SK-N-DZ (cell line): ENCODE data around the gene GDF10.

Experiments used
- DNase-seq: peaks from one replicate; pipeline ENCODE4 v3.0.0-alpha.2; 2015; ENCODE audit warnings: low spot score

The GDF10 gene

GRCh38 chr10:47314416-47314970 is 14.5 kb downstream of the GDF10 start:
- no peak for DNase-seq

DNA sequence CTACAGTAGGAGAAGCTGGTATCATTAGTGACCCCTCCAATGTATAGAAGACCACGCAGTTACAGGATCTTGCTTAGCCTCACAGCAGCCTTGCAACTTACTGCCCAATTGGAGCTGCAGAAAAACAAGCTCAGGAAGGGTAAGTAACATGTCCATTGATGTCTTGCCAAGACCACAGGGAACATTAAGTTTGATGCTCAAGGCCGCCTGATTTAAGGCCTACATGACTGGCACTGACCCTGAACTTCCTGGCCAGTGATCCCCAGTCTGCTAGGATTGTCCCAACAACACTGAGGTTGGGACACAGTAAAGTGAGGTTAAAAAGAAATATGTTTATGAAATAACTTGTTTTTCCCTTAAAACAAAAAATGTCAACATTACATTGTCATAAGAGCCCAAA is 15.4 kb downstream of the GDF10 start:
- DNase-seq = no peak

DNA sequence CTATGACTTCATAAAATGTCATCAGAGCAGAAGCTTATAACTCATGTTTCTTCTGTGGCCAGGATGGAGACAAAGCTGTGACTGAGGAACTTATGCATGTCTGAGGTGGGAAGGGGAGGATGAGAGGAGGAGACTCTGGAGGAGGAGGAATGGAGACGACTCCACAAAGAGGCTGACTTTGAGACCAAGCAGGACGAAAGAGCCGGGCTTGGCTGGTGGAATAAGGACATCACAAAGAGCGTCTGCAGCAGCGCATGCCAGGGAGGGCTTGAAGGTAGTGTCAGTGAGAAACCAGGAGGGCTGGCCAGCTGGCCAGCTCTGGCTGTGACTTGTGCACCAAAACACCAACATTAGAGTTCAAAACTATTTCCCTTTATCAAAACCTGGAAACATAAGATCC is 16.1 kb downstream of the GDF10 start:
- no peak for DNase-seq

DNA sequence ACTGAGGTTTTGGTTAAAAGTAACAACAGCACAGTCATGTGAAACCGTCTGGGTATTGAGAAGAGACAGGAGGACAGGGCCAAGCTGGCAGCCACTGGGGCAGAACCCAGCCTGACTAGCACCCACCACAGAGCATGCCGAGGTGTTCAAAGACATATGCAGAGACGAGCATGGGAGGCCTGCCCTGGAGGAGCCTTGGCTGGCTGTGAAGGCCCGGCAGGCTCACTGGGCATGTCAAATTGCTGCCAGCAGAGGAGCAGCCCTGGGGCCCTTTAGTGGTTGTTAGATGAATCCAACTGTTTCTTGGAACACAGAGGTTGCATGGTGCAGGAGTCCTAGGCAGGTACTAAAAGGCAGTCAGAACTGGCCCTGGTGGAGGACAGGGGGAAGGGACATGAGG is 17.3 kb downstream of the GDF10 start:
- no peak for DNase-seq

- DNase-seq = no peak
Observed at GRCh38 chr10:47318706-47319105, 18.7 kb downstream of the GDF10 start.

DNA sequence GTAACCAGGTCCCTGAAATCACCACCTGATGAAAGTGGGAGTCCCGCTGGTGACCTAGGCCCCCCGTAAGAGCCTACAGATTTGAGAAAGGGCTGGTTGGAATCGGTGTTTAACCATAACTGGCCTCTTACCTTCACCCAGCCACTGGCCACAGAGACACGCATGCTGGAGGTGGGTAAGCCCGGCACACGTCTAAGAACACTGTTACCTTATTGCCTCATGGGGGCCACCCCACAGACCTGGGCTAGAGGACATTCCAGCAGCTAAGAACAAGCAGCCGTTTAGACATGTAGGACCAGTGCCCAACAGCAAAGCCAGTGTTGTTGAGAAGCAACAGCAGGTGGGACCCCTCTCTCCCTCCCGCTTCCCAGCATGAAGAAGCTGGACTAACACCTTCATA is 19.8 kb downstream of the GDF10 start:
- DNase-seq = no peak

DNA sequence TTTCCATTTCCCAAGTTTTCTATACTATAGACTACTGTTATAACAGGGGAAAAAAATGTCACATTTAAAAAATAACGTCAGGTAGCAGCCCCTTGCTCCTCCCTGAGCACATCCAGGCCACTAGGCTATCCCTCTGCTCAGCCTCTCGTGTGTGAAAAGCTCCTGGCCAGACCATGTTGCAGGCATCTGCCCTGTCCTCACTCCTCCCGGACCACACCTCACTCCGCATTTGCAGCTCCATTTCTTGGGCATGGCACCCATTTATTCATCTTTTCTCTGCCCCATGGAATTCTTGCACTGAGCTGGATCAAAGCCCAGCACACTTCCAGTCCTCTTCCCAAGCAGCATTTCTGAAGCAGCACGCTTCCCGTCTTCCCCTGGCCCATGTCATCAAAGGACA is 20.8 kb downstream of the GDF10 start:
- DNase-seq = no peak

DNA sequence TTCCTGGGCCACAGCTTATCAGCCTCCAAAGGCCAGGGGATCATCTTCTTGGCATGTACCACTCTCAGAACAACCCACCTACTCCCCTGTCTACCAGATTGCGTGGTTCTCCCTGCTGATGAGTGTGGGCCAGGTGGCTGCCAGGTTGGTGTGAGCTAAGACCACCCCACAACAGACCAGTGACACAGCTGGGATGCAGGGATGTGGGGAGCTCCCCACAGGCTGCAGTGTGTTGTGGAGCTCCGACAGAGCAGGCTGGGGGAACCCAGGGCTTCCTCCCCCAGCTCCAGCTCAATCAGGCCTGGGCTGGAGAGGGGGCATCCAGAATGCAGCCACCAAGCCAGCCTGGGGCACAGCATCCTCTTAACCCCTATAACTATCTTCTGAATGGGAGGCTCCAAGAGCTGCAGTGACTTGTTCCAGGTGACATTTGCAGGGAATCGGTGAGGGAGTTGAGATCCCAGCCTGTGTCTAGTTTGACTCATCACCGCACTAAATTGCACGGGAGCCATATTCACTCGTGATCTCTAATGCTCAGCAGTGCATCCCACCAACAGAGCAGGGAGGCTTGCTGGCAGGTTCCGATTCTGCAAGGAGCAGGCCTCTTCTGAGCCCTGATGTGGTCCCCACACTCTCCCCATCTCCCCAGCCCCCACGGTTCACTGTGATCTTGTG is 21.7 kb downstream of the GDF10 start:
- DNase-seq = no peak

GRCh38 chr10:47322300-47323061 is 22.5 kb downstream of the GDF10 start, which contains the start of gene GDF2:
Gene GDF2, plus strand, starts transcription at chr10:47322454. Its CDS starts 215 bp downstream, at chr10:47322669.
- DNase-seq = no peak

GRCh38 chr10:47323087-47323486 is 23.1 kb downstream of the GDF10 start:
- DNase-seq = no peak

GRCh38 chr10:47323636-47324296 is 23.8 kb downstream of the GDF10 start:
- DNase-seq = no peak

- DNase-seq = no peak
Observed at GRCh38 chr10:47325303-47326291, 25.6 kb downstream of the GDF10 start.

DNA sequence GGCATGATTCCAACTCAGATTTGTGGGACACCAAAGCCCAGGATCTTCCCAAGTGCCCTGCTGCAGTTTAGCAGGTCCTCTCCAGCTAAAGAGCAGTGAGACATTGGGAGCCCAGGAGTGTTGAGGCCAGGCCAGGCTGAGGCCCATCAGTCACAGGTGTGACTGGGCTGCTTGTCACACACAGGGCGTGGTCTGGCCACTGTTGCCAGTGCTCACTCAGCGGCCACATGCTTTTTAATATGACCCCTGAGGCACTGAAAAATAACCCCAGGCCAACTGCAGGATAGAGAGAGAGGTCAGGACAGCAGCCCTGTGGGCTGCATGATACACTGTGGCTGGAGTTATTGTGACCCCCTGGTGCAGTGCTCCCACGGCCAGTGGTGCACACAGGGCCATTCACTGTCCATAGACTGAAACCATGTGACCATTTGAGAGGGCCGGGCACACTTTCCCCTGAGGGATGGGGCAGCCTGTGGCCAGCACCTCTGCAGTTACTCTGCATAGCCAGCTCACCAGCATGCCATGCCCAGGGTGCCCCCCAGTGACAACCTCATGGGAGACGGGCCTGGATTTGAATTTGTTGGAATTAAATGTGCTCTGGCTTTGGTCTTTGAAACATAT is 26.4 kb downstream of the GDF10 start:
- no peak for DNase-seq

- DNase-seq = no peak
Observed at GRCh38 chr10:47326927-47327330, 26.9 kb downstream of the GDF10 start.

- no peak for DNase-seq
Observed at GRCh38 chr10:47329855-47330254, 29.9 kb downstream of the GDF10 start.

DNA sequence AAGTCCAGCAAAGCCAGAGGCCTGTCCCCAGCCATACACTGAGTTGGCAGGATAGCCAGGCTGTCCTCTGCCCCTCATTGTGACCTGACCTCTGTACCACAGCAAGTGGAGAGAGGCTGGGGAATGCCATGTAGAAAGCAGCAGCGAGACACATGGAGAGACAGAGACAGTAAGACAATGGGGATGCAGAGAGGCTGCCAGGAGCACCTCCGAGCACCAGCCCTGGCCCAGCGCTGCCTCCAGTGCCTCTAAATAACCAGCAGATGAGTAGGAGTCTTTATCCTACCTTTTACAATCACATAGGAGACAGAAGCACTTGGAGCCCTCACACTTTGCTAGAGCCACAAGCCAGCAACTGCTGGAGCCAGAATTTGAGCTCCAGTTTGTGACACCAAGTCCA is 30.4 kb downstream of the GDF10 start:
- no peak for DNase-seq

- DNase-seq = no peak
Observed at GRCh38 chr10:47330804-47331203, 30.8 kb downstream of the GDF10 start.

DNA sequence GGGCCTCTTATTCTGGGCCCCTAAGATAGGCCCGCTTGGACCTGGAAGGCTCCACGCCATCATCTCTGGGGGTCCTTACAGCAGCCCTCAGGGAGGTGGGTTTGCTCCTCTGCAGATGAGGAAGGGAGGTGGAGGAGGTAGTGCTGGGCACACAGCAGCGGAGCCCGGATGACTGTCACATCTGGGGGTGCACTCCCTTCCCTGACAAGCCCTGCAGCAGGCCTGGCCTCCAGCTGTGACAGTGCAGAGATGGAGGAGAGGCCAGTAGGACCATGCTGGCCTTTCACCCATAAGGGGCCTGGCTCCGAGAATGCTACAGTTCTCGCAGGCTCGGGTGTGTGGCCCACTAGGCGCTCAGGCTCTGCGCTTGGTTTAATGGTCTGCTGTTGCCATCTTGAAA is 31.5 kb downstream of the GDF10 start:
- DNase-seq = no peak

GRCh38 chr10:47331954-47332353 is 32.0 kb downstream of the GDF10 start:
- DNase-seq = no peak

DNA sequence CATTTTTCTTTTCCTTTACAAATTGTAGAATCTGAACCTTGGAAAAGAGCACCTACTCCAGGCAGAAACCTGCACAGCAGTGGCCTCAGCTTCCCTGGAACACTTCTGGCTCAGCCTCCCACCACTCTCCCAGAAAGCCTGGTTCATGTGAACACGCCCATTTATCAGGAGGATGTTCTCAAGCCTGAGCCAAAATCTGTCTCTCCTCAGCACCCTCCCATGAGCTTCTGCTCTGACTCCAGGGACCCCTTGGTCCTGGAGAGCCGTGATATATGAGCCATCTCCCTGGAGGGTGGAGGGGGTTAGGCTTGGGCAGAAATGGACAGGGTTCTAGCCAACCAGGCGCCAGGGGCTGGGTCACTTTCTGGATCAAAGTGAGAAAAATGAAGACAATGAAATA is 32.4 kb downstream of the GDF10 start:
- DNase-seq = no peak

GRCh38 chr10:47332946-47333345 is 32.9 kb downstream of the GDF10 start:
- no peak for DNase-seq
